GM21619 (cell line): Measurements from ENCODE around the gene ADAP2.
"Not testable (repeated sequence)": the region's sequence is repeated elsewhere in the genome, so short reads cannot be mapped to it uniquely, and the experiment has no call there.

Experiments
- ATAC-seq: cut with Tn5 transposase; IDR thresholded peaks from one replicate; pipeline ENCODE4 v1.9.1; 2021; ENCODE audit not compliant: unreplicated experiment

Gene ADAP2

GRCh38 chr17:30921544-30922196 is at the start of gene ADAP2:
Gene ADAP2 (plus strand): TSS chr17:30921945. CDS start chr17:30922015, 70 bp downstream.
- no peak for ATAC-seq

DNA sequence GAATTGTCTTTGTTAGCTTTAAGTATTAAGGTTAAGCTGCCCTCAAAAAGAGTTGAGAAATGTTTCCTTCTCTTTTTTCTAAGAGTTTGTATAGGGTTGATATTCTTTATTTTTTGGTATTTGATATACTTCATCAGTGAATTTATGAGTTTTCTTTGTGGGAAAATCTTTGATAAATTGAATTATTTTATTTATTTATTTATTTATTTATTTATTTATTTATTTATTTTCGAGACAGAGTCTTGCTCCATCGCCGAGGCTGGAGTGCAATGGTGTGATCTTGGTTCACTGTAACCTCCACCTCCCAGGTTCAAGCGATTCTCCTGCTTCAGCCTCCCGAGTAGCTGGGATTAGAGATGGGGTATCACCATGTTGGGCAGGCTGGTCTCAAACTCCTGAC is 35.6 kb upstream of the ADAP2 start:
- no peak for ATAC-seq

GRCh38 chr17:30894236-30894635 is 27.5 kb upstream of the ADAP2 start:
- ATAC-seq: no peak

GRCh38 chr17:30897311-30897710 is 24.4 kb upstream of the ADAP2 start:
- no peak for ATAC-seq

GRCh38 chr17:30905742-30906100 is 16.0 kb upstream of the ADAP2 start:
- no peak for ATAC-seq

DNA sequence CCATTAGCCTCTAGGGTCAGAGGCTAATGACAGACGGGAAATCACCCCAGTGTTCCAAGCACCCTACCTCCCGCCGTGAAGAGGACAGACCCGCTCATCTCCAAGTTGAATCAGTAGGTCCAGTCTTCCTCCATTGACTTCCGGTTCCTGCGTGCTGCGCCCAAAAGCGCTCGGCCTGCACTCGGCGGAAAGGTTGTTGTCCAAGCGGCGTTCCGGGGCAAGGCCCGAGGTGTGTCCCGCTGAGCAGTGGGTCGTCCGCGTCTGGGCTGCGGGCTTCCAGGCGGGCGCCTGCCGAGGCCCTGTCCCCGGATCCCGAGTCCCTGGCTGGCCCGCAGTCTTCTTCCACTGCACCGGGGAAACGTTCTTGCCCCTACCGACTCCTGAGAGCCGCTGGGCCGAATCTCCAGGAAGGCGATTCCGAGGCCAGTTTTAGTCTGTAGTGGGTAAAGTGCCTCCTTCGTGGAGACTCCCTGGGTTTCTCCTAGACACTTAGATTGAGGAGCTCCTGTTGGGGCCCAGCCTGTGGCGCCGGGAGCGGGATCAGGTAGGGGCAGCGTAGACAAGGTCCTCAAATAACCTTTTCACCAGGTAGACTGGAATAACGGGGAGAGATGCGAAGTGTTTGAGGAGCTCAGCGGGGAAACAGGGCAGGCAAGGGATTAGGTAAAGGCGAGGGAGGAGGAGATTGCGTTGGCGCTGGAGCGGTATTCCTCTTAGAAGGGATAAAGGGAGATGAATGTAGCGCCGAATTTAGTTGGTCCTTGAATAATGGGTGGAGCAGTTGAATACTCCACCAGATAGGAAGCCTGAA is 15.4 kb upstream of the ADAP2 start, which contains the start of gene TEFM:
TSS of gene TEFM (minus strand) at position 138 of the 811 bp plus-strand sequence. CDS start at position 98, 40 bp downstream.
- ATAC-seq: peak; percentile 87

DNA sequence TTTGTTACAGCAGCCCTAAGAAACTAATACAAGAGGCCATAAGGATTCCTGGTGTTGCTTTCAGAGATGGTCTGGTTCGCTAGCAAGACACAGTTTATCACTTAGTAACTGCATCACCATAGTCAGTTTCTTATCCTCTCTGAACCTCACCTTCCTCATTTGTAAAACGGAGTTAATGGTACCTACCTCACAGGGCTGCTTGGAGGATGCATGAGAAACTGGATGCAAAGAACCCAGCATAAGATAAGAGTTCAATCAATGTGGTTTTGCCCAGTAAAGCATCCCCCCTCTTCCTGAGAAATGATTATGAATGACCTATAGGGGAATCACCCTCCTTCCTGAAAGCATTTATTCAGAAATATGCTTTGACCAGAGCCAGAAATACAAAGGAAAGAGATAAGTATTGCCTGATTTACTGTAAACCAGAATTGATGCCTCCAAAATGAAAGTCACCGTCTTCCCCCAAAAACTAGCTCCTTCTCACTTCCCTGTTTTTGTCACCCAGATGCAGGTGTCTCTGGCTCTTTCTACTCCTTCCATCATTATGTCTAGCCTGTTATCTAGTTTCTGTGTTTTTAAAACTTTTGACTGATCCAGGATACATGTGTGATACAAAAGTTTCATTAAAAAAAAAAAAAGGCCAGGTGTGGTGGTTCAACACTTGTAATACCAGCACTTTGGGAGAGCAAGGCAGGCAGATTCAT is 12.9 kb upstream of the ADAP2 start:
- no peak for ATAC-seq

- ATAC-seq: not testable (repeated sequence)
Measured at GRCh38 chr17:30910151-30910550, 11.6 kb upstream of the ADAP2 start.

DNA sequence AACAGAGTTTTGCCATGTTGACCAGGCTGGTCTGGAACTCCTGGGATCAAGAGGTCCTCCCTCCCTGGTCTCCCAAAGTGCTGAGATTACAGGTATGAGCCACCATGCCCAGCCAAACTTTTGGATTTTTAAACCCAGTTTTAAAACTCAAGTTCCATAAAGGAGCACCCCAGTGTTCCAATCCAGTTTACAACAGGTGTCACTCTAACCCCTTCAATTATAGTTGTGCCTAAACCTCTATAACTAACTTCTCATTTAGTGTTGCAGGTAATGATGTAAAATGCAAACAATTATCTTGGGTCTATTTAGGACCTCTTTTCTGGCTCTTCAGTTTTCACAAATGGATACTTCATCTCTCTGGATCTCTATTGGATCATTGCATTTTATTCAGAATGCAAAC is 7.8 kb upstream of the ADAP2 start:
- no peak for ATAC-seq

- no peak for ATAC-seq
Measured at GRCh38 chr17:30915833-30916611, 5.7 kb upstream of the ADAP2 start.

- no peak for ATAC-seq
Measured at GRCh38 chr17:30917050-30917449, 4.7 kb upstream of the ADAP2 start.

DNA sequence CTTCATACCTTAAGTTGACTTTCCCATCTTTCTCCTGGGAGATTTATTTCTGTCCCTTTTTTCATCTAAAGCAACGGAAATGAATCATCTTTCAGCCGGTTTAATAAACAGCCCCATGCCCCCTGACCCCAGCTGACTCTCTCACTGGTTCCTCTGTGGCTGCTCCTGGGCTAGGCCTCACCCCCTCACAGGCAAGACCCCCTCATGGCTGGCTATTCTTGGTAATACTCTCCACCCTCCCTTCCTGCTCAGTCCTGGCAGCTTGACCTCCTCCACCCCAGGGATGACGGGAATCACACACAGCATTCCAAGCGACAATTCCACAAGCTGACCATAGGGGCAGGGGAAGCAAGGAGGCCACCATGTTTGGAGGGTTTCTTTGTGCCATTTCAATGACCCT is 1.5 kb upstream of the ADAP2 start:
- ATAC-seq: no peak

- no peak for ATAC-seq
Measured at GRCh38 chr17:30920683-30921543, 832 bp upstream of the ADAP2 start.

- ATAC-seq: no peak
Measured at GRCh38 chr17:30922235-30923030, 688 bp downstream of the ADAP2 start.

DNA sequence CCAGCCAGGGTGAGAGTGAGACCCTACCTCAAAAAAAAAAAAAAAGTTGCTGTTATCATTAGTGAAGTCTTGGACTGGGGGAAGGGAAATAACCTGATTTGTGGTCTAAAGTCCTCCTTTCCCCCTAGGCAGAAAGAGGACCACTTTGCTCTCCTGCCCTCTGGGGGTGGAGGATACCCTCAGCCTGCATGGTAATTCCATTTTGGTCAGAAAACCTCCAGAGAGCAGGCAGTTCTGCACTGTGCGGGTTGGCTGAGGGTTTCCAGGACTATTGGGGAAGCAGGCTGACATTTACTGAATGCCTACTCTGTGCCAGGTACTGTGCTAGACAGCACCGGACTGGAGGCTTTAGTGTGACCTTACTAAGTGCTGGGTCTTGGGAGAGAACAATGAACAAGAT is 2.6 kb downstream of the ADAP2 start:
- no peak for ATAC-seq

DNA sequence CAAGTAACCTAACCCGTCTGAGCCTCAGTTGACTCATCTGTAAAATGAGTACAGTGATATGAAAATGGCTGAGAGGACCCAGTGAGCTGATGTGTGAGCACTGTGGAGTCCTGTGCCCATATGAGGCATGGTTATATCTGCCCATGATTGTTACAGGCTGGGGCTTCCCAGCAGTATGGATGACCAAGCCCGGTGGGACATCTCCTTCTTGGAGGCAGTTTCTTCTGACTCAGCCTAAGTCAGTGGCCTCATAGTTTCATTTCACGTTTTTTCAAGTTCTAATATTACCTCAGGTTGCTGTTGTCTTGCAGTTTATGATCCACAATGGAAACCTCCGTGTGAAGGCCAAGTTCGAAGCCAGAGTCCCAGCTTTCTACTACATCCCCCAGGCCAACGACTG is 4.8 kb downstream of the ADAP2 start:
- ATAC-seq: no peak

GRCh38 chr17:30927756-30928155 is 6.0 kb downstream of the ADAP2 start:
- no peak for ATAC-seq

- ATAC-seq: no peak
Measured at GRCh38 chr17:30928584-30928983, 6.8 kb downstream of the ADAP2 start.

- no peak for ATAC-seq
Measured at GRCh38 chr17:30929081-30929633, 7.4 kb downstream of the ADAP2 start.
